ENCODE data around the gene MAML3.

The MAML3 gene

DNA sequence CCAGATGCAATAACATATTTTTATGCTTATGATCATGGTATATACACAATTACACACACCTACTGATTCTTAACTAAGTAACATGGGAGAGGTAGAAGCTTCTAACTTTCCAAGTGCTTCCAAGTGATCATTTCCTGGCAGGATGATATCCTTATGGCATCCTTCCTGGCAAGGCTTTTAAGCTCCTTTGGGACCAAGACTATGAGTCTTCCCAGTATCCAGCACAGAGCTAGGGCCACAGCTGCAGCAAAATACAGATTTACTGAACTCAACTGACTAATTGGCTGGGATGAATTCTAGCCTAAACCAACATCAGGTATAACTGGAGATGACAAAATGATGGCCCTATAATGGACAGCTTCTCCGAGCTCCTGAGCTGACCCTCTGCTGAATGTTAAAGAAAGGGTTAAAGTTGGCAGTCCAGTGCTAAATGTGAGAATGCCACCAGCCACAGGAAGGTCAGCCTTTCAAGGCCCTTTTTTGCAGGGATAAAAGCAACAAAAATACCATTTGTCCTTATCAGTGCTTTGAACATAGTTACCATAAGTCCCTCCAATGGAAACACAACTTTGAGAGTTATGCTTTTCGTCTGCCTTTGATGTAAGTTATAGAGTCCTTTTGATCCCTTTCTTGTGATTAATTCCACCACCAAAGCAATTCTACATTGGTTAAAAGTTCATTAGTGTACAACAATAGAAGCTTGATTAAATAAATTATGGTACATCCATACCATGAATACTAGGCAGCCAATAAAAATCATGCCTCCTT lies 415.0 kb downstream of the MAML3 start:
- FAIRE-seq (no peak), DNase-seq (ENCODE audit: insufficient read length, low spot score) (no peak)
- TF ChIP-seq, protein P1, sequence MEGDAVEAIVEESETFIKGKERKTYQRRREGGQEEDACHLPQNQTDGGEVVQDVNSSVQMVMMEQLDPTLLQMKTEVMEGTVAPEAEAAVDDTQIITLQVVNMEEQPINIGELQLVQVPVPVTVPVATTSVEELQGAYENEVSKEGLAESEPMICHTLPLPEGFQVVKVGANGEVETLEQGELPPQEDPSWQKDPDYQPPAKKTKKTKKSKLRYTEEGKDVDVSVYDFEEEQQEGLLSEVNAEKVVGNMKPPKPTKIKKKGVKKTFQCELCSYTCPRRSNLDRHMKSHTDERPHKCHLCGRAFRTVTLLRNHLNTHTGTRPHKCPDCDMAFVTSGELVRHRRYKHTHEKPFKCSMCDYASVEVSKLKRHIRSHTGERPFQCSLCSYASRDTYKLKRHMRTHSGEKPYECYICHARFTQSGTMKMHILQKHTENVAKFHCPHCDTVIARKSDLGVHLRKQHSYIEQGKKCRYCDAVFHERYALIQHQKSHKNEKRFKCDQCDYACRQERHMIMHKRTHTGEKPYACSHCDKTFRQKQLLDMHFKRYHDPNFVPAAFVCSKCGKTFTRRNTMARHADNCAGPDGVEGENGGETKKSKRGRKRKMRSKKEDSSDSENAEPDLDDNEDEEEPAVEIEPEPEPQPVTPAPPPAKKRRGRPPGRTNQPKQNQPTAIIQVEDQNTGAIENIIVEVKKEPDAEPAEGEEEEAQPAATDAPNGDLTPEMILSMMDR (IDR thresholded peaks at IDR 0.05; ENCODE audit: insufficient read depth, missing control alignments), result no peak

DNA sequence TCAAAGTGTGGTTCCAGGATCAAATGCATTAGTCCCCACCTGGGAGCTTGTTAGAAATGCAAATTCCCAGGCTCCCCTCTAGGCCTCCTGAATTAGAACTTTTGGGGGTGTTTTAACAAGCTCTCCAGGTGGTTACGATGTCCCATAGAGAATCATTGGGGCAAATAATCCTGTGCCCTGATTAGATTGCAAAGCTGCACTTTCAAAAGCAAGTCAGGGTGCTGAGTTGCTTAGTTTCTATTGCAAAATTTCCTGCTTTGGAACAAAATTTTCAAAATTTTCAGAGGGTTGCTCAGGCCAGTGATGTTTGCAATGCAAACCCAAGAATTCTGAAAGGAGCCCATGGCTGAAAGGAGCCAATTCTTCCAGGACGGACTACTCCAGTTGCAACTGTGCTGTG lies 417.3 kb downstream of the MAML3 start:
- FAIRE-seq (no peak), DNase-seq (ENCODE audit: insufficient read length, low spot score) (no peak)
- TF ChIP-seq, protein P1 (IDR thresholded peaks at IDR 0.05; ENCODE audit: insufficient read depth, missing control alignments), result no peak

DNA sequence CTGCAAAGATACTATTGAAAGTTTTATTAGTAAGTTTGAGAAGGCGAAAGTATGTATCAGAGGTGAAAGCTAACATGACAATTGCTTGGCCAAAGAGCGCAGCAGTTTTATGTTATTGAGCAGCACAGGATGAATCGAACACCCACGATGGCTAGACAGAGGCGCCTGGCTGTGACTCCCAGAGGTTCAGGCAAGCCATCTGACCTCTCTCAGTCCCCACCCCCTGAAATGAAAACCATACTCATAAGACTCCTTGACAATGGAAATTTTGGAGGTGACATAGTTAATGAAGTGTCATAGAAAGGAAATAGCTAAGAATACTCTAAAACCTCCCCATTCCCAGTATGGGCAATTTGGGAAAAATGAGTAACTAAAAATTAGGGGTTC lies 417.7 kb downstream of the MAML3 start:
- FAIRE-seq (no peak), DNase-seq (ENCODE audit: insufficient read length, low spot score) (no peak)
- TF ChIP-seq, protein P1 (IDR thresholded peaks at IDR 0.05; ENCODE audit: insufficient read depth, missing control alignments), result no peak

DNA sequence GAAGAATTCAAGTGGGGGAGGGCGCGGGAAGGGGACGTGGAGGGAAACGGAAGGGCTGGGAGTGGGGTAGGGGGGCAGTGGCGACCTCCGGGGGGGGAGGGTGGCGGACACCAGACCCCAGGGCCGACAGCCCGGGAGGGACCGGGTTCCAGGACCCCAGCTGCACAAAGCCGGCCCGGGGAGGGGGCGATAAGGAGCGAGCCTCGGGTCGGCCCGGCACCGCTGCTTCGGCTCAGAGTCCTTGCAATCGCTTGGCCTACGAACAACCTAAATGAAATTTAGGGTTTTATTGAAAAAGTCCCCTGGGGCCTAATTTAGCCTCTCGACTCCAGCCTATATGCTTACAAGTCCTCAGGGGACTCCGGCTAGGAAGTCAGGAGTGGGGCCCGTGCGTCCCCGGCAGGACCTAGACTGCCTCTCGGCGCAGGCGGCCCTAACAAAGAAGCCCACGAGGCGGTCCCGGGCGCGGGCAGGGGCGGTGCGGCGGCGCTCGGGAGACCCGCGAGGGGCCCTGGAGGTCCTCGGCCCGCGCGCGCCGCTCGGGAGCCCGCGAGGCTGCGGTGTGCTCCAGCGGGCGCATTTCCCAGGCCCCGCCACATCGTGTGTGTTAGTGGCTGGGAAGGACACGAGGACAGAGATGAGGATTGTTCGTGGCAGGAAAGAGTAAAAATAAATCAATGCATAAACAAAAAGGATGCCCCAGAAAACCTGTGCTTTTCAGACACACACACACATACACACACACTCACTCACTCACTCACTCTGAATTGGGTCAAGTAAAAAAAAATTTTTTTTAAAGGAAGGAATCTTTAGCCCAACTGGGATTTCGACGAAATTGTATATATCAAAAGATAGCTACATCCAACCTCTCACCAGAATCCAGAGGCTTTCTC lies 418.4 kb downstream of the MAML3 start:
- TF ChIP-seq, protein P1 (IDR thresholded peaks at IDR 0.05; ENCODE audit: insufficient read depth, missing control alignments), result no peak
- DNase-seq (ENCODE audit: insufficient read length, low spot score) (no peak), FAIRE-seq (no peak)

DNA sequence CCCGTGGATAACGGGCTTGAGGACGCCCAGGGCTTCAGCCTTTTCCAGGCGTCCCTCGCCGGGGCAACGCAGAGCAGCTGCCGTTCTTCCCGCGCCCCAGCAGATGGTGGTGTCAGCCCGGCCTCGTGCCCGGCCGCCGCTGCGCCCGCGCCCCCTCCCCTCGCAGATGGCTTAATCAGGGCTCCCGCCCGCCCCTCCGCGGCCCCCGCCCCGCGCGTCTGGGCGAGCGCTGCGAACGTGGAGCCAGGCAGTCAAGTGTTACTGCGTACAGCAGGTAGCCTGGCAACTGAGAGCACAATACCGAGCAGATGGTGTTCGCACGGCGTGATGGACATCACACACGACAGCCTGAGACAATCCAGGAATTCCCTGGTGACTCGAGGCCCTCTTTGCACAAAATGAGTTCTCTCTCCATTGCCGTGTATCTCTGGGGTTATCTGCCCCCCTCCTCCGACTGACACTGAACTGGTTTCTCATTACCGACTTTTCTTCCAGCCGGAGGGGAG lies 419.1 kb downstream of the MAML3 start:
- TF ChIP-seq, protein P1 (IDR thresholded peaks at IDR 0.05; ENCODE audit: insufficient read depth, missing control alignments), result peak; percentile 72
- FAIRE-seq (peak; percentile 71), DNase-seq (ENCODE audit: insufficient read length, low spot score) (peak; percentile 83)

DNA sequence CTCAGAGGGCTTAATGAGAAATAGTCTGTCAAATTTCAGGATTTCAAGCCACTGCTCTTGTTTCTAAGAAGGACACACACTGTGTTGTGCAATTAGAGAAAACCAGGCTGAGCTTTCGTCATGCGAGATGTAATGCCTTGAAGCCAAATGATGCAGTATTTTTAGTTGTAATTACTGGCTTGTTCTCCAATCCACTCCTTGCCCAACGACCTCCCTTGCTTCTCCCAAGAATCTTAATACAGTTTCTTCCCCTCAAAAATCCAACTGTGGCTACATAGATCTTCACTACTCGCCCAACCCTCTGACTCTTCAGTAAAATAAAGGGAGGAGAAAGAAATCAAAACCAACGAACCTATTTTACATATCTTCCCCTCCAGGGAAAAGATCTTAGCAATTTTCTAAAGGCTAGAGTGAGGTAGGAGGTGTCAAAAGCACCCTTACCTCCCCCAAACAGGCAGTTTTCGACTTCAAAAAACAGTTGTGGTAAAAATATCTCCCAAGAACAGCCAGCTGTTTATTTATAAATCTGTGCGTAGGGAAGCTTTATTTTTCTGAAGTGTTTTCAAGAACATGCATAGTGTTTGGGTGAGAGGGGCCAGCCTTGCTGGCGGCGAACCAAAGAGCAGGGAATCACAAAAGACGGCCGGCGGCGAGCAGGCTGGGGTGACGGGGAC lies 419.6 kb downstream of the MAML3 start:
- DNase-seq (ENCODE audit: insufficient read length, low spot score) (no peak), FAIRE-seq (peak; percentile 63)
- TF ChIP-seq, protein P1 (IDR thresholded peaks at IDR 0.05; ENCODE audit: insufficient read depth, missing control alignments), result no peak
